Activated naive CD8-positive, alpha-beta T cell treated with anti-CD3 and anti-CD28 coated beads for 36 hours (primary cell): ENCODE results near the gene HSPB2. TPM values are rescaled to one million over a fixed set of nuclear protein-coding genes. Genes with fewer than 3 reads are reported as not detected.

ENCODE experiments used
- total RNA-seq, 2 experiments: library from RNA; stranded (reverse); gene quantifications; one replicate each; pipeline ENCODE4 v1.2.3, GENCODE V29; 2021

Gene HSPB2
- total RNA-seq, 2 experiments from 2014 or later, result not detected

Other genes with a start within 250 kb of the HSPB2 start
- gene PPP2R1B, start 146.3 kb upstream of the HSPB2 start, total RNA-seq, result 10 to 100 TPM; 53.0 to 57.6 TPM
- 10 to 100 TPM; 36.4 to 36.8 TPM for gene ALG9, start 41.2 kb upstream of the HSPB2 start, total RNA-seq
- 1 to 10 TPM; 8.8 to 9.9 TPM for gene FDXACB1, start 33.6 kb upstream of the HSPB2 start, total RNA-seq
- gene CFAP68, start 33.2 kb upstream of the HSPB2 start, total RNA-seq, result 10 to 100 TPM; 45.8 to 47.0 TPM
- not detected for gene CRYAB, start 964 bp upstream of the HSPB2 start, total RNA-seq
- gene C11orf52, start 6.2 kb downstream of the HSPB2 start, total RNA-seq, result not detected
- gene DIXDC1, start 24.6 kb downstream of the HSPB2 start, total RNA-seq, result 1 to 10 TPM; 5.6 to 7.3 TPM
- gene DLAT, start 112.7 kb downstream of the HSPB2 start, total RNA-seq, result 10 to 100 TPM; 71.7 to 76.2 TPM
- under 1 TPM; 0.32 to 0.82 TPM for gene PIH1D2, start 161.3 kb downstream of the HSPB2 start, total RNA-seq
- 10 to 100 TPM; 28.5 to 31.7 TPM for gene NKAPD1, start 161.6 kb downstream of the HSPB2 start, total RNA-seq
- 10 to 100 TPM; 75.5 to 80.0 TPM for gene TIMM8B, start 174.0 kb downstream of the HSPB2 start, total RNA-seq
- 100 to 1,000 TPM; 118 to 128 TPM for gene SDHD, start 174.1 kb downstream of the HSPB2 start, total RNA-seq